RWPE1 (cell line): ENCODE results near the gene CATSPER3.
A peak's percentile ranks its signal among the peaks of the same experiment; 100 is the strongest.

Experiments
- CTCF ChIA-PET: fragments of 350-600 bp; sonication (Branson Sonifier 250); formaldehyde crosslinking; extraction: SDS; loops from one replicate; lab custom pipeline; 2021; lab: Yijun Ruan, JAX
- POLR2A ChIA-PET: fragments of 400-600 bp; formaldehyde crosslinking; extraction: SDS; loops from one replicate; lab custom pipeline; 2020; ENCODE audit warnings: antibody characterized with exemption; ENCODE audit not compliant: low non-redundant PET; lab: Yijun Ruan, JAX
- DNase-seq: peaks from one replicate; pipeline ENCODE4 v3.0.0; 2012; ENCODE audit warnings: low spot score
- H3K27ac ChIP-seq: fragments of 450-650 bp; 2 replicates; pipeline ENCODE4 v1.5.1; 2017
- CTCF ChIP-seq: fragments of 450-650 bp; conservative IDR thresholded peaks from 2 replicates; pipeline ENCODE4 v1.5.1; 2017; ENCODE audit warnings: low read depth, mild to moderate bottlenecking

Gene CATSPER3

DNA sequence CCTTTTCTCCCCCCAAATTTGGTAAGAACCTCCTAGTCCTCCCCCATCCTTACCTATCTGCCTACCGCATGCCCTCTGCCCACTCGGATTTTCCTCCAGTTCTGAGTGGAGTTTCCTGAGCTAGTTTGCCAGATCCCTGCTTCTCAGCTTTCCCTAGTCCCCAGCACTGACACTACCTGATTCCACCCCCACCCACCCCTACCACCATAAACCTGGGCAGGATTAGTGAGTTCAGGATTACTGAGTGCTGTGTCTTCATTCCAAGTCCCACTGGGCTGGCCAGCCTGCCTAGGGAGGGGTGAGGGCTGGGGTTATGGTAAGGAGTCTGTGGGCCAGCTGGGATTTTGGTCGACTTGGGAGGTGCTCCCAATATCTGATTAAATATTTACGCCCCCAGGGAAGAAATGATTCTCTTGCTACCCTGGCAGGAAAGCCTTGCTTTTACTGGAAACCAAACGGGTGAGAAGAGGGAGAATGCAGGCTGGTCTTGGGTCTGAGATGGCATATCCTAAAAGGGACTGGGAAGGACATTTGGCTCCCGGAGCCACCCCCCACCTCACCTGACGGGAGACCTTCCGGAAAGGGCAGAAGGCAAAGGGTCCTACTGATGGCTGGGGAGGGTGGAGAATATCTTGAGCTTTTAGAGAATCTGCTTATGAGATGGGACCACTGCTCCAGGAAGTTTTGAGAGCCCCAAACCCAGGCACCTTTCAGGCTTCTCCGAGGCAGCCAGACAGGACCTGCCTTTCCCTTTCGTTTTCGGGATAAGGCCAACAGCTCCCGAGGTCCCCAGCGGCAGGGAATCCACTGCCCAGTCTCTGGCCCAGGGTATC lies 62.6 kb downstream of the CATSPER3 start:
- CTCF ChIA-PET = interaction anchor here (1.0 to 3.7 kb wide), 3 partner anchors 12 to 161 kb away, joined by 3 to 32 read pairs (median 4); no protein-coding TSS in a partner anchor
- peak; percentile 67 for DNase-seq
- no peak for TF ChIP-seq CTCF
- POLR2A ChIA-PET = no interaction called here
- H3K27ac ChIP-seq = peak overlapping the region; percentile 89

GRCh38 chr5:135030956-135031812 lies 63.5 kb downstream of the CATSPER3 start:
- H3K27ac ChIP-seq = peak overlapping the region; percentile 89
- no peak for DNase-seq
- POLR2A ChIA-PET = interaction anchor here (0.7 kb wide), 1 partner anchor 127 kb away, joined by 3 read pairs; no protein-coding TSS in a partner anchor
- TF ChIP-seq CTCF = no peak
- CTCF ChIA-PET = interaction anchor here (0.5 to 3.7 kb wide), 6 partner anchors 11 to 160 kb away, joined by 3 to 32 read pairs (median 4); no protein-coding TSS in a partner anchor

- POLR2A ChIA-PET = interaction anchor here (0.7 kb wide), 1 partner anchor 128 kb away, joined by 3 read pairs; no protein-coding TSS in a partner anchor
- DNase-seq = no peak
- H3K27ac ChIP-seq = peak overlapping the region; percentile 99
- CTCF ChIA-PET = interaction anchor here (0.5 to 3.7 kb wide), 5 partner anchors 122 to 168 kb away, joined by 3 to 32 read pairs (median 4); no protein-coding TSS in a partner anchor
- no peak for TF ChIP-seq CTCF
Observed at GRCh38 chr5:135031813-135032694, 64.3 kb downstream of the CATSPER3 start.

DNA sequence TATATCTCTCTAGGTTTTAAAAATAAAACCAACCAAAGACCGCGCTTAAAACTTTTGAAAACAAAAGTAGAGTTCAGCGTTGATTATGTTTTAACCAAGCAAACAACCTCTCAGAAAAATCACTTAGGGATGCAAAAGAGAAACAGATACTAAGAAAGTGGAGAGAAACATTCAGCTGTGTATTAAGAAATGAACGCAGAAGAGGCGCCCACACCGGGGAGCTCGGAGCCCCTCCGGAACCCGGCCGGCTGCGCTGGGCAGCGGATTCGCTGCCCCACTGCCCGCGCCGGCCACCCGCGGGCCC lies 64.9 kb downstream of the CATSPER3 start:
- DNase-seq = no peak
- POLR2A ChIA-PET = no interaction called here
- H3K27ac ChIP-seq = peak overlapping the region; percentile 99
- TF ChIP-seq CTCF = no peak
- CTCF ChIA-PET = interaction anchor here (0.6 to 3.7 kb wide), 4 partner anchors 154 to 169 kb away, joined by 3 to 32 read pairs (median 6); no protein-coding TSS in a partner anchor

GRCh38 chr5:135032999-135033861 lies 65.5 kb downstream of the CATSPER3 start:
- ChIA-PET CTCF (interaction anchor here (0.6 to 3.7 kb wide), 7 partner anchors 13 to 169 kb away, joined by 3 to 32 read pairs (median 5); partner anchors contain the start of gene PCBD2), POLR2A (interaction anchor here (0.5 kb wide), 1 partner anchor 195 kb away, joined by 3 read pairs; no protein-coding TSS in a partner anchor)
- DNase-seq = peak; percentile 55
- peak overlapping the region; percentile 99 for H3K27ac ChIP-seq
- no peak for TF ChIP-seq CTCF
